Endothelial cell of umbilical vein (primary cell): ENCODE data around the gene GEMIN5. TPM values are rescaled to one million over a fixed set of nuclear protein-coding genes. Genes with fewer than 3 reads are reported as not detected.

ENCODE experiments used
- BruUV-seq: library from RNA; stranded (reverse); fragments of 400-500 nt; replicated peaks from 2 replicates; lab custom pipeline; 2021; lab: Mats Ljungman, UMichigan
- CTCF ChIA-PET: fragments of 300-600, 350-600 bp; sonication (Branson Sonifier 250); formaldehyde crosslinking; loops from one replicate; lab custom pipeline; 2021; ENCODE audit warnings: antibody characterized with exemption, inconsistent platforms; lab: Charles Lee
- POLR2A ChIA-PET: fragments of 300-600, 350-600 bp; sonication (Branson Sonifier 250); formaldehyde crosslinking; loops from one replicate; lab custom pipeline; 2021; ENCODE audit warnings: antibody characterized with exemption, inconsistent platforms; lab: Charles Lee
- DNase-seq: peaks from one replicate; pipeline ENCODE4 v3.0.0-alpha.2; 2011; ENCODE audit warnings: low read depth, low spot score
- FAIRE-seq: peaks from 2 replicates; lab custom pipeline; 2011; peaks lifted over from hg19 to GRCh38; lab: Jason Lieb, UNC
- H2AFZ ChIP-seq: 2 replicates; pipeline ENCODE4 v1.6.0; 2012; ENCODE audit warnings: low read depth, low read length, control low read depth, inconsistent platforms
- H3K27ac ChIP-seq: 2 replicates; pipeline ENCODE4 v1.5.1; 2011; ENCODE audit warnings: low read depth, mild to moderate bottlenecking, control low read depth, low read length, moderate library complexity; ENCODE audit not compliant: insufficient read depth
- H3K27me3 ChIP-seq, 2 experiments: 2 replicates each; pipeline versions ENCODE4 v1.6.0 to v1.6.1; 2011; ENCODE audit warnings: low read length in 2 of 2, mixed read lengths in 1 of 2; ENCODE audit not compliant: control insufficient read depth in 2 of 2, insufficient read depth in 2 of 2
- H3K36me3 ChIP-seq, 2 experiments: 2 replicates in 1 of 2; 3 replicates in 1 of 2; pipeline ENCODE4 v1.5.1; 2011; ENCODE audit warnings: low read length in 2 of 2, mild to moderate bottlenecking in 1 of 2, moderate library complexity in 1 of 2; ENCODE audit not compliant: control insufficient read depth in 2 of 2, insufficient read depth in 2 of 2; ENCODE audit errors: extremely low read depth in 1 of 2
- H3K4me1 ChIP-seq: 3 replicates; pipeline ENCODE4 v1.5.1; 2011; ENCODE audit warnings: mild to moderate bottlenecking, low read length; ENCODE audit not compliant: control insufficient read depth, insufficient read depth; ENCODE audit errors: extremely low read depth
- H3K4me2 ChIP-seq: 2 replicates; pipeline ENCODE4 v1.6.1; 2011; ENCODE audit warnings: low read length, control low read depth, mixed read lengths; ENCODE audit not compliant: insufficient read depth
- H3K4me3 ChIP-seq, 3 experiments: fragments of 200-600 bp in 1 of 3; sonication (generic), shearing (Covaris generic) in 1 of 3; replicated peaks in 1 of 3; 2 replicates each; pipeline ENCODE4 v1.5.1; 2011 to 2016; ENCODE audit warnings: control low read depth in 3 of 3, low read length in 3 of 3, mild to moderate bottlenecking in 2 of 3, inconsistent platforms in 1 of 3, low read depth in 1 of 3, moderate library complexity in 1 of 3; ENCODE audit not compliant: insufficient read depth in 1 of 3
- H3K79me2 ChIP-seq: 2 replicates; pipeline ENCODE4 v1.6.0; 2012; ENCODE audit warnings: low read length, inconsistent platforms; ENCODE audit not compliant: control insufficient read depth, insufficient read depth
- H3K9ac ChIP-seq: replicated peaks from 2 replicates; pipeline ENCODE3; 2011; ENCODE audit warnings: low read length, control low read depth; ENCODE audit not compliant: insufficient read depth; ENCODE audit errors: extremely low read depth
- H3K9me1 ChIP-seq: replicated peaks from 3 replicates; pipeline ENCODE4 v1.6.0; 2011; ENCODE audit warnings: mild to moderate bottlenecking, low read length; ENCODE audit not compliant: control insufficient read depth, insufficient read depth; ENCODE audit errors: extremely low read depth
- H3K9me3 ChIP-seq: replicated peaks from 2 replicates; pipeline ENCODE4 v1.5.1; 2012; ENCODE audit warnings: low read length, inconsistent platforms; ENCODE audit not compliant: control insufficient read depth, insufficient read depth
- H4K20me1 ChIP-seq: replicated peaks from 2 replicates; pipeline ENCODE3; 2011; ENCODE audit warnings: mild to moderate bottlenecking, low read length; ENCODE audit not compliant: control insufficient read depth, insufficient read depth; ENCODE audit errors: extremely low read depth
- CTCF ChIP-seq, 2 donors: IDR thresholded peaks; 1 replicate in 1 of 2; 2 replicates in 1 of 2; pipeline ENCODE4 v1.5.1; 2011; ENCODE audit warnings: low read length in 2 of 2, mild to moderate bottlenecking in 2 of 2, moderate library complexity in 2 of 2, control low read depth in 1 of 2, inconsistent platforms in 1 of 2, low read depth in 1 of 2; ENCODE audit not compliant: insufficient read depth in 1 of 2; ENCODE audit errors: extremely low read depth in 1 of 2
- EZH2 ChIP-seq: IDR thresholded peaks from 2 replicates; pipeline ENCODE4 v1.6.1; 2012; ENCODE audit warnings: borderline replicate concordance, low read depth, mild to moderate bottlenecking, moderate library complexity, low read length, inconsistent platforms; ENCODE audit not compliant: severe bottlenecking
- FOS ChIP-seq: IDR thresholded peaks from 2 replicates; pipeline ENCODE4 v1.6.1; 2011; ENCODE audit warnings: mild to moderate bottlenecking, low read length, moderate library complexity, borderline replicate concordance; ENCODE audit not compliant: insufficient read depth
- GATA2 ChIP-seq: IDR thresholded peaks from 2 replicates; pipeline ENCODE4 v1.7.0; 2011; ENCODE audit warnings: low read depth, mild to moderate bottlenecking, moderate library complexity, mixed read lengths, low read length; ENCODE audit not compliant: insufficient read length, insufficient read depth
- JUN ChIP-seq: IDR thresholded peaks from 2 replicates; pipeline ENCODE4 v1.6.1; 2011; ENCODE audit warnings: borderline replicate concordance, low read depth; ENCODE audit not compliant: insufficient read length, insufficient read depth
- MYC ChIP-seq: IDR thresholded peaks from one replicate; pipeline ENCODE4 v1.6.1; 2011; ENCODE audit warnings: mild to moderate bottlenecking, low read depth, low read length
- POLR2A ChIP-seq: IDR thresholded peaks from 2 replicates; pipeline ENCODE4 v1.6.1; 2012; ENCODE audit warnings: low read depth, mild to moderate bottlenecking, control low read depth, low read length
- POLR2AphosphoS5 ChIP-seq: IDR thresholded peaks from 2 replicates; pipeline ENCODE4 v1.6.1; 2012; ENCODE audit warnings: low read depth, mild to moderate bottlenecking, control low read depth, low read length, moderate library complexity; ENCODE audit not compliant: insufficient read depth
- dilution Hi-C: fragments of 300-500 bp; cut with MboI; formaldehyde crosslinking; loops from one replicate; pipeline ENCODE4 v1.15.0; 2019; ENCODE audit warnings: low sequenced_read_pairs; ENCODE audit not compliant: extremely low pct_ligation_motif_present
- intact Hi-C: fragments of 100-400 bp; cut with micrococcal nuclease; formaldehyde crosslinking; loops from one replicate; pipeline ENCODE4 v1.10.0; 2022
- polyA plus RNA-seq, 4 experiments: library from polyadenylated mRNA; depleted of rRNA in 3 of 4; stranded (reverse) in 3 of 4; unstranded in 1 of 4; fragments of >200 nt; gene quantifications; 2 replicates each; pipeline versions ENCODE4 v1.2.1 to v1.2.3, GENCODE V29; 2011 to 2012; ENCODE audit warnings: missing spikeins in 1 of 4
- total RNA-seq: library from RNA; stranded (reverse); gene quantifications from 2 replicates; pipeline ENCODE4 v1.2.3, GENCODE V29; 2021
- TF ChIP-seq, protein P1 (sequence below): IDR thresholded peaks from 2 replicates; pipeline ENCODE4 v1.6.1; 2011; ENCODE audit not compliant: insufficient read depth, insufficient read length

GEMIN5 gene
- total and polyA plus RNA-seq, 2 donors (not counting 3 experiments of a cell fraction or from before 2014, with no cell fraction given) = 7.2 to 23.1 TPM

- H3K9me3 ChIP-seq = no peaks in the 10 kb centered on the region
- H3K9ac ChIP-seq = no peak overlapping the region
- no peaks in the 10 kb centered on the region for H3K9me1 ChIP-seq
- DNase-seq = no peak
- H2AFZ ChIP-seq = no peak overlapping the region
- TF ChIP-seq POLR2AphosphoS5 (no peak), GATA2 (no peak), EZH2 (no peak), FOS (no peak), MYC (no peak), CTCF (IDR thresholded peaks at IDR 0.05; ENCODE audit: extremely low read depth in 1 of 2, insufficient read depth in 1 of 2, low read depth in 1 of 2, low read length in 2 of 2) (no peak), JUN (no peak), POLR2A (no peak)
- TF ChIP-seq, protein P1, sequence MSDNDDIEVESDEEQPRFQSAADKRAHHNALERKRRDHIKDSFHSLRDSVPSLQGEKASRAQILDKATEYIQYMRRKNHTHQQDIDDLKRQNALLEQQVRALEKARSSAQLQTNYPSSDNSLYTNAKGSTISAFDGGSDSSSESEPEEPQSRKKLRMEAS = no peak
- BruUV-seq = no TSS peak
- peaks cover 16 to 21% of the 10 kb centered on the region in 2 experiments for H3K36me3 ChIP-seq
- peaks cover 3% of the 10 kb centered on the region for H3K4me1 ChIP-seq
- no peaks in the 10 kb centered on the region for H3K79me2 ChIP-seq
- H3K27ac ChIP-seq = no peak overlapping the region
- H3K27me3 ChIP-seq = no peaks in the 10 kb centered on the region
- H3K4me3 ChIP-seq = no peak overlapping the region
- CTCF ChIA-PET = interaction anchor here (0.7 to 1.5 kb wide), 2 partner anchors 8 to 16 kb away, joined by 3 read pairs; no protein-coding TSS in a partner anchor
- no peak for FAIRE-seq
- dilution Hi-C loops (no loop called here), intact Hi-C loops (no loop called here)
- H3K4me2 ChIP-seq = no peak overlapping the region
- H4K20me1 ChIP-seq = no peaks in the 10 kb centered on the region
- POLR2A ChIA-PET = no interaction called here
These were observed 41.3 kb downstream of the GEMIN5 start for GRCh38 chr5:154896562-154897165.
